T-cell (primary cell): ENCODE data around the gene SMIM17. TPM values are rescaled to one million over a fixed set of nuclear protein-coding genes. Genes with fewer than 3 reads are reported as not detected.

Experiments used
- ATAC-seq, 4 experiments: fragments of 200-7000 bp in 3 of 4; fragments of 150-1000 bp in 1 of 4; cut with Tn5 transposase; replicated peaks in 1 of 4; 1 replicate in 3 of 4; 2 replicates in 1 of 4; pipeline ENCODE4 v1.10.0; 2021; ENCODE audit warnings: moderate library complexity in 3 of 4, mild to moderate bottlenecking in 2 of 4, moderate number of reproducible peaks in 1 of 4
- CTCF ChIA-PET, 2 donors: fragments of 300-600 bp; sonication (Branson Sonifier 250); formaldehyde crosslinking; loops; one replicate each; lab custom pipeline; 2022; ENCODE audit warnings: antibody characterized with exemption in 2 of 2; lab: Charles Lee
- POLR2A ChIA-PET, 2 donors: fragments of 300-600 bp; sonication (Branson Sonifier 250); formaldehyde crosslinking; loops; one replicate each; lab custom pipeline; 2022; ENCODE audit warnings: antibody characterized with exemption in 2 of 2; lab: Charles Lee
- DNase-seq, 35 experiments: peaks; one replicate each; pipeline versions ENCODE4 v3.0.0 to v3.0.0-alpha.2; 2013 to 2023
- H3K27ac ChIP-seq: one replicate; pipeline ENCODE4 v1.5.1; 2013; ENCODE audit warnings: low read length
- H3K27me3 ChIP-seq, 2 experiments: replicated peaks in 1 of 2; 1 replicate in 1 of 2; 2 replicates in 1 of 2; pipeline versions ENCODE4 v1.6.1 to v1.7.0; 2013; ENCODE audit warnings: low read length in 1 of 2, mixed read lengths in 1 of 2; ENCODE audit not compliant: control insufficient read depth in 2 of 2, insufficient read depth in 2 of 2; ENCODE audit errors: extremely low read depth in 1 of 2
- H3K36me3 ChIP-seq, 2 donors: 1 replicate in 1 of 2; 2 replicates in 1 of 2; pipeline versions ENCODE4 v1.6.1 to v1.7.0; 2013; ENCODE audit warnings: low read length in 1 of 2; ENCODE audit not compliant: control insufficient read depth in 2 of 2, insufficient read depth in 1 of 2; ENCODE audit errors: extremely low read depth in 1 of 2
- H3K4me1 ChIP-seq, 2 experiments: 1 replicate in 1 of 2; 2 replicates in 1 of 2; pipeline versions ENCODE4 v1.6.1 to v1.7.0; 2013; ENCODE audit warnings: low read length in 2 of 2, mixed read lengths in 1 of 2; ENCODE audit not compliant: insufficient read depth in 2 of 2, control insufficient read depth in 1 of 2; ENCODE audit errors: extremely low read depth in 1 of 2
- H3K4me3 ChIP-seq, 2 donors: 1 replicate in 1 of 2; 2 replicates in 1 of 2; pipeline versions ENCODE4 v1.5.1 to v1.7.0; 2013; ENCODE audit warnings: mild to moderate bottlenecking in 2 of 2, low read length in 1 of 2, moderate library complexity in 1 of 2; ENCODE audit not compliant: control insufficient read depth in 1 of 2; ENCODE audit errors: extremely low read depth in 1 of 2
- H3K9me3 ChIP-seq: 2 replicates; pipeline ENCODE4 v1.7.0; 2013
- H3K27ac Mint-ChIP-seq, 2 donors: one replicate each; pipeline ENCODE4 v1.8.0; 2020 to 2021; ENCODE audit warnings: mild to moderate bottlenecking in 2 of 2, mixed read lengths in 2 of 2
- H3K27me3 Mint-ChIP-seq, 2 donors: one replicate each; pipeline ENCODE4 v1.8.0; 2021 to 2022; ENCODE audit warnings: mixed read lengths in 2 of 2
- H3K36me3 Mint-ChIP-seq: one replicate; pipeline ENCODE4 v1.8.0; 2021; ENCODE audit warnings: mixed read lengths
- H3K4me1 Mint-ChIP-seq, 3 donors: one replicate each; pipeline ENCODE4 v1.8.0; 2020 to 2022; ENCODE audit warnings: mixed read lengths in 3 of 3, mild to moderate bottlenecking in 1 of 3
- H3K4me3 Mint-ChIP-seq, 3 donors: one replicate each; pipeline ENCODE4 v1.8.0; 2020 to 2022; ENCODE audit warnings: mild to moderate bottlenecking in 3 of 3, mixed read lengths in 3 of 3, moderate library complexity in 3 of 3
- H3K9me3 Mint-ChIP-seq, 3 donors: one replicate each; pipeline ENCODE4 v1.8.0; 2020 to 2022; ENCODE audit warnings: mixed read lengths in 3 of 3
- WGBS: methylation state at CpG from one replicate; pipeline ENCODE4 v1.1.5; 2013; ENCODE audit warnings: missing lambda C conversion rate; ENCODE audit not compliant: insufficient coverage; 5-methylcytosine and 5-hydroxymethylcytosine counted together
- total RNA-seq, 35 experiments: library from RNA in 6 of 35; stranded (reverse) in 6 of 35; fragments of 120-200 nt in 1 of 35; gene quantifications; one replicate each; pipeline versions ENCODE4 v1.2.1 to v1.2.4 and lab custom pipeline; 2013 to 2026

SMIM17 gene
- total RNA-seq, 5 donors from 2014 or later (not counting 1 experiment from before 2014, with no cell fraction given), result not detected

GRCh38 chr19:56689198-56689597, 46.2 kb downstream of the SMIM17 start:
- no peak for DNase-seq
- no peak for ATAC-seq
- no peaks in the 10 kb centered on the region for H3K27me3 Mint-ChIP-seq
- H3K27me3 ChIP-seq, result no peaks in the 10 kb centered on the region
- no peaks in the 10 kb centered on the region for H3K9me3 ChIP-seq
- no peak overlapping the region for H3K27ac ChIP-seq
- H3K4me3 Mint-ChIP-seq, result no peak overlapping the region
- H3K9me3 Mint-ChIP-seq, result peaks cover 28 to 49% (median 41%) of the 10 kb centered on the region in 3 donors
- WGBS, result no CpG with 5 or more reads among the region's 10 CpGs
- no peak overlapping the region for H3K4me3 ChIP-seq
- CTCF ChIA-PET, result no interaction called here
- no peaks in the 10 kb centered on the region for H3K36me3 ChIP-seq
- no peak overlapping the region for H3K27ac Mint-ChIP-seq
- POLR2A ChIA-PET, result no interaction called here
- no peaks in the 10 kb centered on the region for H3K4me1 ChIP-seq
- H3K36me3 Mint-ChIP-seq, result peaks cover 11% of the 10 kb centered on the region
- H3K4me1 Mint-ChIP-seq, result no peaks in the 10 kb centered on the region

- H3K27me3 ChIP-seq, result no peaks in the 10 kb centered on the region
Observed at GRCh38 chr19:56690670-56691069, 47.7 kb downstream of the SMIM17 start.

GRCh38 chr19:56692206-56692895, 49.4 kb downstream of the SMIM17 start:
- H3K27ac ChIP-seq, result no peak overlapping the region
- Mint-ChIP-seq H3K27me3 (no peaks in the 10 kb centered on the region), H3K4me1 (no peaks in the 10 kb centered on the region), H3K4me3 (no peak overlapping the region), H3K27ac (no peak overlapping the region), H3K36me3 (no peaks in the 10 kb centered on the region), H3K9me3 (peaks cover 20 to 33% (median 27%) of the 10 kb centered on the region in 3 donors)
- H3K4me1 ChIP-seq, result no peaks in the 10 kb centered on the region
- 82% methylated on average over 3 of the region's 8 CpGs for WGBS
- no peaks in the 10 kb centered on the region for H3K27me3 ChIP-seq
- H3K36me3 ChIP-seq, result no peaks in the 10 kb centered on the region
- CTCF ChIA-PET, result no interaction called here
- DNase-seq, result no peak
- ATAC-seq, result no peak
- no peak overlapping the region for H3K4me3 ChIP-seq
- no peaks in the 10 kb centered on the region for H3K9me3 ChIP-seq
- POLR2A ChIA-PET, result no interaction called here

More at GRCh38 chr19:56690670-56691069, 47.7 kb downstream of the SMIM17 start:
- POLR2A ChIA-PET, result no interaction called here
- no peaks in the 10 kb centered on the region for H3K36me3 ChIP-seq
- CTCF ChIA-PET, result no interaction called here
- H3K9me3 ChIP-seq, result no peaks in the 10 kb centered on the region
- no peak for ATAC-seq
- Mint-ChIP-seq H3K4me3 (no peak overlapping the region), H3K27ac (no peak overlapping the region), H3K9me3 (peaks cover 28 to 40% (median 35%) of the 10 kb centered on the region in 3 donors), H3K27me3 (no peaks in the 10 kb centered on the region), H3K4me1 (no peaks in the 10 kb centered on the region), H3K36me3 (peaks cover 7% of the 10 kb centered on the region)
- no peak for DNase-seq
- no peaks in the 10 kb centered on the region for H3K4me1 ChIP-seq
- H3K4me3 ChIP-seq, result no peak overlapping the region
- WGBS, result 58% methylated on average over 4 of the region's 10 CpGs
- H3K27ac ChIP-seq, result no peak overlapping the region

- no peak for ATAC-seq
- no peaks in the 10 kb centered on the region for H3K4me1 Mint-ChIP-seq
- no peak overlapping the region for H3K4me3 Mint-ChIP-seq
- Histone ChIP-seq H3K27me3 (no peaks in the 10 kb centered on the region), H3K9me3 (no peaks in the 10 kb centered on the region), H3K4me1 (no peaks in the 10 kb centered on the region), H3K27ac (no peak overlapping the region), H3K4me3 (no peak overlapping the region), H3K36me3 (no peaks in the 10 kb centered on the region)
- no peaks in the 10 kb centered on the region for H3K27me3 Mint-ChIP-seq
- no CpG with 5 or more reads among the region's 3 CpGs for WGBS
- CTCF ChIA-PET, result no interaction called here
- POLR2A ChIA-PET, result no interaction called here
- H3K27ac Mint-ChIP-seq, result no peak overlapping the region
- DNase-seq, result no peak
- peaks cover 6% of the 10 kb centered on the region for H3K36me3 Mint-ChIP-seq
- H3K9me3 Mint-ChIP-seq, result peaks cover 15 to 41% (median 33%) of the 10 kb centered on the region in 3 donors
Observed at GRCh38 chr19:56699552-56699951, 56.6 kb downstream of the SMIM17 start.

- DNase-seq, result no peak
- CTCF ChIA-PET, result no interaction called here
- H3K4me3 Mint-ChIP-seq, result no peak overlapping the region
- no peak overlapping the region for H3K4me3 ChIP-seq
- POLR2A ChIA-PET, result no interaction called here
- WGBS, result no CpG with 5 or more reads among the region's 1 CpG
- H3K9me3 ChIP-seq, result no peaks in the 10 kb centered on the region
- no peaks in the 10 kb centered on the region for H3K36me3 ChIP-seq
- no peaks in the 10 kb centered on the region for H3K27me3 Mint-ChIP-seq
- no peaks in the 10 kb centered on the region for H3K27me3 ChIP-seq
- no peak overlapping the region for H3K27ac ChIP-seq
- H3K27ac Mint-ChIP-seq, result no peak overlapping the region
- no peak for ATAC-seq
- no peaks in the 10 kb centered on the region for H3K4me1 Mint-ChIP-seq
- peaks cover 19 to 54% (median 45%) of the 10 kb centered on the region in 3 donors for H3K9me3 Mint-ChIP-seq
- peaks cover 6% of the 10 kb centered on the region for H3K36me3 Mint-ChIP-seq
- H3K4me1 ChIP-seq, result no peaks in the 10 kb centered on the region
Observed at GRCh38 chr19:56701895-56702294, 58.9 kb downstream of the SMIM17 start.

GRCh38 chr19:56705939-56706338, 63.0 kb downstream of the SMIM17 start:
- no peaks in the 10 kb centered on the region for H3K4me1 Mint-ChIP-seq
- peaks cover 28 to 61% (median 46%) of the 10 kb centered on the region in 3 donors for H3K9me3 Mint-ChIP-seq
- H3K36me3 Mint-ChIP-seq, result peaks cover 10% of the 10 kb centered on the region
- Histone ChIP-seq H3K27ac (no peak overlapping the region), H3K4me1 (no peaks in the 10 kb centered on the region), H3K4me3 (no peak overlapping the region), H3K27me3 (no peaks in the 10 kb centered on the region), H3K36me3 (no peaks in the 10 kb centered on the region), H3K9me3 (no peaks in the 10 kb centered on the region)
- DNase-seq (no peak), ATAC-seq (no peak)
- no peak overlapping the region for H3K4me3 Mint-ChIP-seq
- WGBS, result no CpG with 5 or more reads among the region's 1 CpG
- CTCF ChIA-PET, result no interaction called here
- POLR2A ChIA-PET, result no interaction called here
- no peak overlapping the region for H3K27ac Mint-ChIP-seq
- no peaks in the 10 kb centered on the region for H3K27me3 Mint-ChIP-seq
